HCT116 (cell line): ENCODE data around the gene PLD6. TPM values are rescaled to one million over a fixed set of nuclear protein-coding genes. Genes with fewer than 3 reads are reported as not detected.

Source experiments
- ATAC-seq: fragments of 200-7000 bp; cut with Tn5 transposase; 2 replicates; pipeline ENCODE4 v1.9.1; 2020; ENCODE audit warnings: mild to moderate bottlenecking, moderate library complexity
- BruUV-seq: library from RNA; stranded (reverse); fragments of 400-500 nt; replicated peaks from 2 replicates; lab custom pipeline; 2021; lab: Mats Ljungman, UMichigan
- CTCF ChIA-PET: fragments of 300-600 bp; sonication (Branson Sonifier 250); formaldehyde crosslinking; loops from one replicate; lab custom pipeline; 2021; ENCODE audit warnings: antibody characterized with exemption; lab: Charles Lee
- POLR2A ChIA-PET: fragments of 300-600, 350-600 bp; sonication (Branson Sonifier 250); formaldehyde crosslinking; loops from one replicate; lab custom pipeline; 2021; ENCODE audit warnings: antibody characterized with exemption; lab: Charles Lee
- RAD21 ChIA-PET, 2 experiments: fragments of 300-600 bp; sonication (Branson Sonifier 250); formaldehyde crosslinking; loops; one replicate each; lab custom pipeline; 2023; ENCODE audit warnings: low total read pairs in 2 of 2; ENCODE audit not compliant: uncharacterized antibody in 2 of 2, unreplicated experiment in 2 of 2, low non-redundant PET in 1 of 2; lab: Charles Lee
- DNase-seq: peaks from one replicate; pipeline ENCODE4 v3.0.0-alpha.2; 2010; ENCODE audit warnings: low read depth, low spot score
- H2AFZ ChIP-seq: fragments of 200-600 bp; shearing (Covaris generic), sonication (generic); 2 replicates; pipeline ENCODE4 v1.6.1; 2017; ENCODE audit warnings: low read depth, mixed run types, mixed read lengths, antibody characterized with exemption, low read length; ENCODE audit not compliant: poor library complexity, severe bottlenecking
- H3K27ac ChIP-seq: 2 replicates; pipeline ENCODE4 v1.5.1; 2012; ENCODE audit warnings: low read depth, low read length
- H3K27me3 ChIP-seq: fragments of 200-600 bp; sonication (generic); 2 replicates; pipeline ENCODE4 v1.6.1; 2016; ENCODE audit warnings: mixed run types, low read length, mixed read lengths; ENCODE audit not compliant: insufficient read depth
- H3K36me3 ChIP-seq, 2 experiments: fragments of 200-500 bp in 1 of 2; fragments of 200-600 bp in 1 of 2; sonication (Bioruptor generic) in 1 of 2; sonication (generic) in 1 of 2; 2 replicates each; pipeline versions ENCODE4 v1.5.1 to v1.6.1; 2014 to 2016; ENCODE audit warnings: low read length in 2 of 2, inconsistent platforms in 1 of 2, mixed read lengths in 1 of 2, mixed run types in 1 of 2; ENCODE audit not compliant: insufficient read depth in 2 of 2, control insufficient read depth in 1 of 2
- H3K4me1 ChIP-seq, 2 experiments: fragments of 200-600 bp in 1 of 2; sonication (generic) in 1 of 2; 2 replicates each; pipeline versions ENCODE4 v1.5.1 to v1.6.1; 2012 to 2017; ENCODE audit warnings: low read length in 2 of 2, inconsistent platforms in 1 of 2, mild to moderate bottlenecking in 1 of 2, mixed read lengths in 1 of 2, mixed run types in 1 of 2, moderate library complexity in 1 of 2; ENCODE audit not compliant: insufficient read depth in 2 of 2, control insufficient read depth in 1 of 2
- H3K4me2 ChIP-seq: fragments of 200-600 bp; sonication (generic); 2 replicates; pipeline ENCODE4 v1.6.1; 2017; ENCODE audit warnings: mixed run types, low read length, mixed read lengths
- H3K4me3 ChIP-seq, 2 experiments: fragments of 200-600 bp in 1 of 2; sonication (generic) in 1 of 2; replicated peaks in 1 of 2; 2 replicates each; pipeline ENCODE4 v1.5.1; 2011 to 2016; ENCODE audit warnings: low read length in 2 of 2, control low read depth in 1 of 2, low read depth in 1 of 2, mild to moderate bottlenecking in 1 of 2, mixed read lengths in 1 of 2, mixed run types in 1 of 2
- H3K79me2 ChIP-seq: fragments of 200-600 bp; sonication (generic); 2 replicates; pipeline ENCODE4 v1.6.1; 2017; ENCODE audit warnings: mild to moderate bottlenecking, mixed run types, low read length, moderate library complexity, mixed read lengths; ENCODE audit not compliant: insufficient read depth
- H3K9ac ChIP-seq: fragments of 200-600 bp; sonication (generic); 2 replicates; pipeline ENCODE4 v1.6.1; 2016; ENCODE audit warnings: low read length, mixed read lengths
- H3K9me2 ChIP-seq: fragments of 200-600 bp; sonication (generic), shearing (Covaris generic); 2 replicates; pipeline ENCODE4 v1.6.1; 2017; ENCODE audit warnings: mixed run types, mild to moderate bottlenecking, moderate library complexity; ENCODE audit not compliant: insufficient read depth
- H3K9me3 ChIP-seq, 2 experiments: fragments of 200-500 bp in 1 of 2; fragments of 200-600 bp in 1 of 2; sonication (Bioruptor generic) in 1 of 2; sonication (generic) in 1 of 2; 2 replicates each; pipeline ENCODE4 v1.6.1; 2014 to 2017; ENCODE audit warnings: low read length in 2 of 2, mixed read lengths in 2 of 2, inconsistent platforms in 1 of 2, low read depth in 1 of 2, mild to moderate bottlenecking in 1 of 2, mixed run types in 1 of 2, moderate library complexity in 1 of 2; ENCODE audit not compliant: control insufficient read depth in 1 of 2, insufficient read depth in 1 of 2
- H4K20me1 ChIP-seq: fragments of 200-600 bp; sonication (generic), shearing (Covaris generic); 2 replicates; pipeline ENCODE4 v1.6.1; 2017; ENCODE audit warnings: mixed run types, mild to moderate bottlenecking, moderate library complexity; ENCODE audit not compliant: insufficient read depth
- EGR1 ChIP-seq: IDR thresholded peaks from 2 replicates; pipeline ENCODE4 v1.6.1; 2012; ENCODE audit warnings: low read depth
- ELF1 ChIP-seq: IDR thresholded peaks from 2 replicates; pipeline ENCODE4 v1.6.1; 2012; ENCODE audit warnings: low read depth, borderline replicate concordance
- POLR2A ChIP-seq: IDR thresholded peaks from 2 replicates; pipeline ENCODE4 v1.7.0; 2011; ENCODE audit warnings: borderline replicate concordance; ENCODE audit not compliant: insufficient read depth, insufficient read length; ENCODE audit errors: extremely low read depth
- POLR2AphosphoS5 ChIP-seq: IDR thresholded peaks from 2 replicates; pipeline ENCODE4 v1.6.1; 2011; ENCODE audit warnings: mild to moderate bottlenecking, low read depth, low read length, moderate library complexity
- RAD21 ChIP-seq: IDR thresholded peaks from 2 replicates; pipeline ENCODE4 v1.6.1; 2012; ENCODE audit warnings: low read depth, mild to moderate bottlenecking
- SIN3A ChIP-seq: IDR thresholded peaks from 2 replicates; pipeline ENCODE4 v1.6.1; 2012; ENCODE audit warnings: low read depth
- TCF7L2 ChIP-seq: IDR thresholded peaks from 2 replicates; pipeline ENCODE4 v1.7.0; 2011; ENCODE audit warnings: borderline replicate concordance, inconsistent platforms; ENCODE audit not compliant: insufficient read depth, insufficient read length; ENCODE audit errors: extremely low read depth
- ZBTB33 ChIP-seq: IDR thresholded peaks from 2 replicates; pipeline ENCODE4 v1.6.1; 2011; ENCODE audit warnings: mild to moderate bottlenecking, low read length, moderate library complexity; ENCODE audit not compliant: insufficient replicate concordance; ENCODE audit errors: extremely low read depth
- ZNF274 ChIP-seq: fragments of 200-500 bp; sonication (Bioruptor generic); IDR thresholded peaks from 2 replicates; pipeline ENCODE4 v1.6.1; 2014; ENCODE audit warnings: mild to moderate bottlenecking, low read depth, low read length, inconsistent platforms
- intact Hi-C: fragments of 100-400 bp; cut with micrococcal nuclease; formaldehyde crosslinking; loops from 2 replicates; pipeline ENCODE4 v1.10.0; 2022
- total RNA-seq: library from RNA; stranded (reverse); gene quantifications from one replicate; pipeline ENCODE4 v1.2.1, GENCODE V29; 2021; ENCODE audit not compliant: unreplicated experiment
- TF ChIP-seq, protein P1 (sequence below): IDR thresholded peaks from 2 replicates; pipeline ENCODE4 v1.6.1; 2012

PLD6 gene
- total RNA-seq, 1 experiment from 2014 or later = 15.6 TPM

- CTCF ChIA-PET = no interaction called here
- no TSS peak for BruUV-seq
- POLR2A ChIA-PET = no interaction called here
Observed at GRCh38 chr17:17186551-17187505, 19.3 kb downstream of the PLD6 start.

DNA sequence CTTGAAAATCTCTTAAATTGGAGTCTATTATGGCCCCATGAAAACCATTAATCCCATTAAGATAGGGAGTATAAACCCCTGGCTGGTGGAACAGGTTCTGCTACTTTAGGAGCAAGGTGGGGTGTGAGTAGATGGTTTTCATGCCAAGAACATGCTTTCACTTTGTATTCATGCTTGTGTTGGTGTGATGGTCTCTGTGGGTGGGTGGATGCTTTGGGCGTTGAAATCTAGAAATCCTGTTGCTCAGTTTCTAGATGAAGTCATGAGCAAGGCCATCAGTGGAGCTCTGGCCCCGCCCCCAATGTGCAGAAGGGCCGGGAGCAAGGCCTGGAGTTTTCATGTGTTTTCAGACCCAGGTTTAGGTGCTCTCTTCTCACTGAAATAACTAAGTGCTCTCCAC is 20.1 kb downstream of the PLD6 start:
- Histone ChIP-seq H3K9me3 (no peaks in the 10 kb centered on the region), H4K20me1 (0 out of 2 replicates have a peak, but pooled peaks cover under 1% of the 10 kb centered on the region), H2AFZ (no peak overlapping the region), H3K79me2 (no peaks in the 10 kb centered on the region), H3K9ac (no peak overlapping the region), H3K4me3 (no peak overlapping the region), H3K27me3 (no peaks in the 10 kb centered on the region), H3K4me2 (no peak overlapping the region), H3K36me3 (peaks cover 14 to 25% of the 10 kb centered on the region in 2 experiments; a peak in 3 of 4 replicates), H3K4me1 (peaks cover 6 to 15% of the 10 kb centered on the region in 2 experiments; a peak in 3 of 4 replicates), H3K9me2 (no peaks in the 10 kb centered on the region), H3K27ac (no peak overlapping the region)
- no TSS peak for BruUV-seq
- ChIA-PET RAD21 (no interaction called here), POLR2A (no interaction called here), CTCF (no interaction called here)
- ATAC-seq = no peak
- no peak for DNase-seq
- intact Hi-C loops = no loop called here
- no peak for TF ChIP-seq RAD21
- TF ChIP-seq TCF7L2 = no peak
- no peak for TF ChIP-seq ZNF274
- no peak for TF ChIP-seq POLR2AphosphoS5
- TF ChIP-seq, protein P1, sequence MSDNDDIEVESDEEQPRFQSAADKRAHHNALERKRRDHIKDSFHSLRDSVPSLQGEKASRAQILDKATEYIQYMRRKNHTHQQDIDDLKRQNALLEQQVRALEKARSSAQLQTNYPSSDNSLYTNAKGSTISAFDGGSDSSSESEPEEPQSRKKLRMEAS = no peak
- no peak for TF ChIP-seq POLR2A
- TF ChIP-seq EGR1 = no peak
- TF ChIP-seq ZBTB33 = no peak
- no peak for TF ChIP-seq ELF1

More at GRCh38 chr17:17186551-17187505, 19.3 kb downstream of the PLD6 start:
- no peaks in the 10 kb centered on the region for H3K79me2 ChIP-seq
- RAD21 ChIA-PET = no interaction called here
- H3K36me3 ChIP-seq = peaks cover 10 to 20% of the 10 kb centered on the region in 2 experiments; a peak in 3 of 4 replicates
- H3K9me3 ChIP-seq = no peaks in the 10 kb centered on the region
- intact Hi-C loops = no loop called here
- H3K9ac ChIP-seq = no peak overlapping the region
- ATAC-seq (no peak), DNase-seq (no peak)
- no peaks in the 10 kb centered on the region for H3K27me3 ChIP-seq
- TF ChIP-seq SIN3A (no peak), POLR2AphosphoS5 (peak; percentile 15; the same call in 1 of the 2 replicates)
- H2AFZ ChIP-seq = no peak overlapping the region
- no peak overlapping the region for H3K4me3 ChIP-seq
- H3K4me2 ChIP-seq = no peak overlapping the region
- no peaks in the 10 kb centered on the region for H3K9me2 ChIP-seq
- H3K4me1 ChIP-seq = peaks cover 6 to 22% of the 10 kb centered on the region in 2 experiments; a peak in 3 of 4 replicates
- no peak overlapping the region for H3K27ac ChIP-seq
- H4K20me1 ChIP-seq = peaks cover 3% of the 10 kb centered on the region; the same call in 1 of the 2 replicates
